GM19351 (cell line): Measurements from ENCODE around the gene RAD51B.
"Not testable (repeated sequence)": the region's sequence is repeated elsewhere in the genome, so short reads cannot be mapped to it uniquely, and the experiment has no call there.

ENCODE experiments used
- ATAC-seq: cut with Tn5 transposase; IDR thresholded peaks from one replicate; pipeline ENCODE4 v1.9.1; 2021; ENCODE audit warnings: mild to moderate bottlenecking, moderate library complexity; ENCODE audit not compliant: unreplicated experiment

Gene RAD51B

DNA sequence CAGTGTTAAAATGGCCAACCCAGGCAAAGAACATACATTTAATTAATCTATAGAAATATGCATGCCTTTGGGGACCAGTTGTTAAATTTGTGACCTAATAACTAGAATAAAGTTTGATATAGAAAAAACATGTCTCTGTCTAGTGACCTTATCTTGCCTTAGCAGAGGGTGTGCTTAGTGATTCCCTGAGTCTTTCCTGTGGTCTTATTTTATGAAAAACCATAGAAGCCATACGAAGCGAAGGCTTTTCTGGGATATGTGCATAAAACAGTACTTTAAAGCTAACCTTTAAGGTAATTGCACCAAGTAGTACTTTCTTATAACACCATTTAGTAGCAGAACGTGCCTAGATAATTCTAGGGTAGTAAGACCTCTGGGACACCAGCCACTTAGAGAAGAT is 593.9 kb downstream of the RAD51B start:
- no peak for ATAC-seq

DNA sequence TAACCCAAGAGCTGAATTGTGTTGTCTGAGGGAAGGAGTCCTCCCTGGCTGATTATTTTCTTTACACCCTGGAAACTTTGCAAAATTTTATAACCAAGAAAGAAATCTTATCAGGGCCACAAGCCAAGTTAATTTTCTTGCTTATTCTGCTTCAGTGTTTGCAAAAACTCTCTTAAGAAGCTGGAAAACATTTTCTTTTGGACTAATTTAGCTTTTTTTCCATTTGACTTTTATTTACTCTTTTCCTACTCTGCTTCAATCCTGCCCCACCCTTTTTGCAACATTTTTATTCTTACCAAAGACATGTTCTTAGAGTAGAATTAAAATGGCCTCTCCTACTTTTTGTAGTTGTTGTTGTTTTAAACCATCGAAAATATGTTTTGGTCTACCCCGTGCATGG is 594.5 kb downstream of the RAD51B start:
- ATAC-seq, result no peak

DNA sequence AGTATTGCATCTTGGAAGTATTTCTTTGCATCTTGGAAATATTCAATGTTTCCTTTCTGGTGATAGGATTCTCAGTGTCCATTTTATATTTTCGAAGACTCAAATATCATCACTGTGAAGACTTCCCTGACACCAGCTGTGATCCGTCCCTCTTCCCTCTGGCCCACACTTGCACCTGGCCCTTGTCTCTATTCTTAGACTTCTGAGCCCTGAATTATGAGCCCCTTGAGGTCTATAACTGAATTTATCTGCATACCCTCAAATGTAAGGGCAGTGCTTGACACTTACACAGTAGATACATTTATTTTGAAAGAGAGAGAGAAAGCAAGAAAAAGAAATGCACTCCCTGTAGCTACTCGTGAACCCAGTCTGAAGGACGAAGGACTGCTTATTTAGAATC is 596.6 kb downstream of the RAD51B start:
- no peak for ATAC-seq

DNA sequence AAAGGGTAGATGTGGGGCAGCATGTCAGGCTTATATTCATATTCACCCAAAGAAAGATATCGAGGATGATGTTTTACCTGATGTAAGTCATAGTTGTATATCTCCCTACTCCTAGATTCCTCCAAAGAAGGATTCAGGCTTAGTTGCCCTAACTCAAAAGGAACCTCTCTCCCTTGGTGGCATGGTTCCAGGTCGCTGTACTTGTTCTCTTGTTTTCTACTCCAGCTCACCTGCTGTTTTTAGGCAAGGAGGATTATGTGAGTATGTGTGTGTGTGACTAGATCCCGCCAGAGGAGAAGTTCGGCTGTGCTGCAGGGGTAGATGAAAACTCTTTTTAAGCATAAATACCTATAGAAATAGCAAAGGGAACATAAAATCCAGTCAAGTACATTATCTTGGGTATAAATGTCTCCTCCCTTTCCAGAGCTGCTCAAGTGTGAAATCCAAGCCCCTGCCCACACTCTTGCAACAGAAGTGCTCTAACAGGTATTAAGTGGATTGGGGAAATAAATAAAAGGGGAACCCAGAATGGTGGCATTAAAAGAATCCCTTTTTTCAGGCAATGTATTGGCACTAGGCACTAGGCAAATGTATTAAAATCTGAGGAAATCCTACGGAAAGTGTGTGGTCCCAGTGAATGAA is 597.6 kb downstream of the RAD51B start:
- ATAC-seq, result no peak

DNA sequence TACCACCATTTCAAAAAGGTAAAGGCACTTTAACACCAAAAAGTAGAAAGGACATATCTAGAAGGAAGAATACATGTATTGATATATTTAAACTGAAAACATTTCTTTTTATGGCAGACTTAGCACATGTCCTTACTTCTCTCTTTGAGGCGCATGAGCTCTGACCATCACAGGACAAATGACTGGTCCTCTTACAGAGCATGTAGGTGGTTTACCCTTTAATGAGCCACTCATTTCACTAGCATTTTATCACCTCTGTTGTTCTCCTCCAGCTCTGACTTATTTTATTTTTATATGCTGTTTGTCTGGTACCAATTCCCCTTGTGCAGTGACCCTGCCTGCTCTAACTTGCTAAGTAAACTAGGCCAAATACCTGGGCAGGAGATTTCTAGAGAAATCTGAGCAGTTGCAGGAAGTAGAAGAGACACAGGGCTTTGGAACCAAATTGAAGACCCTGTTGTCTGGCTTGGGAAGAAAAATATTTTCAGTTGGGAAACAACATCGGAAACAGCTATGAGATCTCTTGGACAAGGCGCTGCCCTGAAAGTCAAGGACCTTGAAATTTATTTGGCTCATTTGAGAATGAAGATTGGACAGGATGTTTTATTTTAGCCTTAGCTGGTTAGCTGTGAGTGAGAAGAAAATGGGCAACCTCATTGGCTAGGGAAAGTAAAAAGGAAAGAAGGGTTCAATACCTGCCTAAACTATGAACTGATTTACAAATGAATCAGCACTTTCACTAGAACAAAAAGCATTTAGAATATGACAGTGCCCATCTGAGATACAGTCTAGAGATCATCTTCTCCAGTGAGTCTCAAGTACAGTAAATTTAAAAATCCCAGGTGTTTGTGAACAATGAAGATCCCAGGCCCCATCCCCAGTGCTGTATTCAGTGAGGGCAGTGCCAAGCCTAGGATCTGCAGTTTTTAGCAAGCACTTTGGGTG is 598.9 kb downstream of the RAD51B start:
- no peak for ATAC-seq

DNA sequence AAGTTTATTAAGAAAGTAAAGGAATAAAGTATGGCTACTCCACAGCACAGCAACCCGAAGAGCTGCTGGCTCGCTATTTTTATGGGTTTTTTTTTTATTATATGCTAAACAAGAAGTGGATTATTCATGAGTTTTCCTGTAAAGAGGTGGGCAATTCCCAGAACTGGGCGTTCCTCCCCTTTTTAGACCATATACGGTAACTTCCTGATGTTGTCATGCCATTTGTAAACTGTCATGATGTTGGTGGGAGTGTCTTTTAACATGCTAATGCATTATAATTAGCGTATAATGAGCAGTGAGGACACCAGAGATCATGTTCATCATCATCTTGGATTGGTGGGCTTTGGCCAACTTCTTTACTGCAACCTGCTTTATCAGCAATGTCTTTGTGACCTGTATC is 600.8 kb downstream of the RAD51B start:
- no peak for ATAC-seq

DNA sequence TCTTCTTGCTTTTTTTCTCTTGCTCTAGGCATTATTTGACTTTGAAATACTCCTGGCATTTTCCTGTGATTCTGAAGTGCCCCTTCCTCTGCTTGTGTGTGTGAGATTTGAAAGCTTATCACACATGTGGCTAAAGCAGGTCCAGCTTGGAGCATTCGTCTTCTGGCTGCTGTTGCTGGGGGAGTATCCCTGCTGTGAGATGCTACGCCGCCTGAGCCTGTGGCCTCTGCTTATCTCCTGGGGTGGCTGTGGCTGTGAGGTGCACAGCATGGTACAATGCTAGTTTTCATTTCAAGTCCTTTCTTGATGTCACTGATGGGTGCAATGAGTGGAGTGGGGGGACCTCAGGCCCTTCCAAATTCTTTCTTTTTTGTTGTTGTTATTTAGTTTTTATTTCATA is 601.5 kb downstream of the RAD51B start:
- no peak for ATAC-seq

DNA sequence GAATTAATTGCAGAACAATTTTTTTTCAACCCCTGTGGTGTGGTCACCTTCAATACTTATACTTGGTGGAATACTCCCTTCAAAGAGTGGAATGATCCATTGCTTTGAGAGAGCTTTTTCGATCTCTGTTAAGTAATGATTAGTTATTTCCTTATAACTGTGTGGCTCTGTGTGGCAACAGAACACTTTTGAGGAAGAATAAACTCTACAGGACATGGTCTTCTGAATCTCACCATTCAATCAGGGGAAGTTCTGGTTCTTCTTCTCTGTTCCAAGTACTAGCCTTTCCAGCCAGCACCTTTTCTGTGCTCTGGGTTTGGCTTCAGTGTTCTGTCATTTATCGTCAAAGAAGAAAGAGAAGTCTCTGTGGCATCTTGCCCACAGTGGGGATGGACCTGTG is 604.1 kb downstream of the RAD51B start:
- ATAC-seq, result no peak

DNA sequence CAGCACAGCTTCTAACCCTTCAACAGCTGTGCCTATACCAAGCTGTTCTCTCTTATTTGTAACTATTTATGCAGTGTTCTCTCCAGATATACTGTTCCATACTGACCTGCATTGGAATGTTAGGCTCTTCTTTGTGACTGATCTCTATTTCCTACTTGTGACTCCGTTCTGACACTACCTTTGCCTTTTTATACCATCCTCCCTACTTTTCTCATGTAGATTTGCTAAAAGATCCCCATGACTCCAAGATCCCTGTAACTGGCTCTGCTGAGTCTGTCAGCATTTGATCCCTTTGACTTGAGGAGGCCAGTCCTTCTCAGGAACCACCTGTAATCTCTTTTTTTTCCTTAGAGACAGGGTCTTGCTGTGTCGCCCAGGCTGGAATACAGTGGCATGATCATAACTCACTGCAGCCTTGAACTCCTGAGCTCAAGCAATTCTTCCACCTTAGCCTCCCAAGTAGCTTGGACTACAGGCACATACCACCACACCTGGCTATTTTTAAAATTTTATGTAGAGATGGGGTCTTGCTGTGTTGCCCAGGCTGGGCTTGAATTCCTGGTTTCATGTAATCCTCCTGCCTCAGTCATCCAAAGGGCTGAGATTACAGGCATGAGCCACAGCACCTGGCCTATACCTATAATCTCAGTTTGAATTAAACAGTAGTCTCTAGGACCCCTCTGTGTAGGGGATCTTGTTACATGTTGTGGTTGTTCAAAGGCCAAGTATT is 605.0 kb downstream of the RAD51B start:
- ATAC-seq, result no peak

DNA sequence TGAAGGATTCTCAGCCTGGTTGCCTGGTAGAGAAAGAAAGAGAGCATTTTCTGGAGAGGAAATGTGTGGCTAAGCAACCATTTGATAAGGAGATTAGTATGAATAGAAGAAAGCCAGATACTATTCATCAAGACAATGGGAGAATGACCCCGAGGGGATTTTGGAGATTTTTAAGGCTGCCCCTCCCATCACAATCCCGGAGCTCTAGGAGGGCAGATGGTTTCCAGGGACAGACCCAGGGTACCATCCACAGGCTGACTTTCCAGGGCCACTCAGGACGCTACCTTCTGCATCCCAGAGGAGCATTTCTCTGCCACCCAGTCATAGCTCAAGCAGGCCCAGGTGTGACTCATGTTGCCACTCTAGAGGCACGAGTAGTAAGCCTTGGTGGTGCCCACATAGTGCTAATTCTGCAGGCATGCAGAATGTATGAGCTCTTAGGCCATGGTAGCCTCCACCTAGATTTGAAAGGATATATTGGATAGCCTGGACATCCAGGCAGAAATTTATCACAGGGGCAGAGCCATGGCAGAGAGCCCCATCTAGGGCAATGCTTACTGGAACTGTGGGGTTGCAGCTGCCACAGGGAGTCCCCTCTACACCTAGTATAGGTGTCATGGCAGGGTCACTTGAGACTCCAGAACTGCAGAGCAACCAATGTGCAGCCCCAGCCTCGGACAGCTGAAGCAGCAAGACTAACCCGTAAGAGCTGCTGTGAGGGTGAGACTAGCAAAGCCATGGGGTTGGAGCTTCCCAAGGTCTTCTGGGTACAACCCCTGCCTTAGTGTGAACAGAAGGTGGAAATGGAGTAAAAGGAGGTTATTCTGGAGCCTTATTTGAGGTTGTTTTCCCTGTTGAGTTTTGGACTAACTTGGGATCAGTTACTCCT is 607.3 kb downstream of the RAD51B start:
- no peak for ATAC-seq

DNA sequence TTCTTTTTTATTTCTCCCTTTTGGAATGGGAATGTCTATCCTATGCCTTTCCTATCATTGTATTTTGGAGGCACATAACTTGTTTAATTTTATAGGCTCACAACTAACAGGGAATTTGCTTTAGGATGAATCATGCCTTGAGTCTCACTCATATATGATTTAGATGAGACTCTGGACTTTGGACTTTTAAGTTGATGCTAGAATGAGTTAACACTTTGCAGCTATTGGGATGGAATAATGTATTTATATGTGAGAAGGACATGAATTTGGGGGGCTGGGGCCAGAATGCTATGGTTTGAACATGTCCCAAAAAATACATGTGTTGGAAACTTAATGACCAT is 607.9 kb downstream of the RAD51B start:
- ATAC-seq, result no peak

DNA sequence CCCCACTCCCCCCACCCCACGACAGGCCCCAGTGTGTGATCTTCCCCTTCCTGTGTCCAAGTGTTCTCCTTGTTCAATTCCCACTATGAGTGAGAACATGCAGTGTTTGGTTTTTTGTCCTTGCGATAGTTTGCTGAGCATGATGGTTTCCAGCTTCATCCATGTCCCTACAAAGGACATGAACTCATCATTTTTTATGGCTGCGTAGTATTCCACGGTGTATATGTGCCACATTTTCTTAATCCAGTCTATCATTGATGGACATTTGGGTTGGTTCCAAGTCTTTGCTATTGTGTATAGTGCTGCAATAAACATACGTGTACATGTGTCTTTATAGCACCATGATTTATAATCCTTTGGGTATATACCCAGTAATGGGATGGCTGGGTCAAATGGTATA is 609.3 kb downstream of the RAD51B start:
- not testable (repeated sequence) for ATAC-seq

DNA sequence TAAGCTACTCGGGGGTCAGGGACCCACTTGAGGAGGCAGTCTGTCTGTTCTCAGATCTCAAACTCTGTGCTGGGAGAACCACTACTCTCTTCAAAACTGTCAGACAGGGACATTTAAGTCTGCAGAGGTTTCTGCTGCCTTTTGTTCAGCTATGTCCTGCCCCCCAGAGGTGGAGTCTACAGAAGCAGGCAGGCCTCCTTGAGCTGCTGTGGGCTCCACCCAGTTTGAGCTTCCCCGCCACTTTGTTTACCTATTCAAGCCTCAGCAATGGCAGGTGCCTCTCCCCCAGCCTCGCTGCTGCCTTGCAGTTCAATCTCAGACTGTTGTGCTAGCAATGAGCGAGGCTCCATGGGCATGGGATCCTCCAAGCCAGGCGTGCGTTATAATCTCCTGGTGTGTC is 614.6 kb downstream of the RAD51B start:
- ATAC-seq, result not testable (repeated sequence)

DNA sequence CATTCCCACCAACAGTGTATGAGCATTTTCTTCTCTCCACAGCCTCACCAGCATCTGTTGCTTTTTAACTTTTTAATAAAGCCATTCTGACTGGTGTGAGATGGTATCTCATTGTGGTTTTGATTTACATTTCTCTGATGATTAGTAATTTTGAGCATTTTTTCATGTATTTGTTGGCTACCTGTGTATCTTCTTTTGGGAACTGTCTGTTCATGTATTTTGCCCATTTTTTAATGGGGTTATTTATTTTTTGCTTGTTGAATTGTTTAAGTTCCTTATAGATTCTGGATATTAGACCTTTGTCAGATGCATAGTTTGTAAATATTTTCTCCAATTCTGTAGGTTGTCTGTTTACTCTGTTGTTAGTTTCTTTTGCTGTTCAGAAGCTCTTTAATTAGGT is 616.1 kb downstream of the RAD51B start:
- ATAC-seq, result not testable (repeated sequence)

DNA sequence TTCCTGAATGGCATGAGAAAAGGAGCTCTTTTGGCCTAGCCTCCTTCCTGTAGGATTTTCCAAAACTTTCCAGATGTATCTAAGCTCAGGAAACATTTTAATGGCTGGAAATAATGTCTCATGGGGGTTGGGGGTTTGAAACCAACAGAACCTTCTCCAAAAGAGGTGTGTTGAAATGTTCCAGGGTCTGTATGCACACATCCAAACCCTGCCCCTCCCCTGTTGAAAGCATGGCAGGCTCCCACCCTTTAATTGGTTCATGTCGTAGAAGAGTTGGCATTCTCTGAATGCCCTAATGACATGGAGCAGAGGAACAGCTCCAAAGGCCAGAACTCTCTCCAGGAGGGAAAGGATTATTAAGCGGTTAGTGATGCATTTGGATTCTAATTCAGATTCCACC is 620.1 kb downstream of the RAD51B start:
- ATAC-seq, result no peak

DNA sequence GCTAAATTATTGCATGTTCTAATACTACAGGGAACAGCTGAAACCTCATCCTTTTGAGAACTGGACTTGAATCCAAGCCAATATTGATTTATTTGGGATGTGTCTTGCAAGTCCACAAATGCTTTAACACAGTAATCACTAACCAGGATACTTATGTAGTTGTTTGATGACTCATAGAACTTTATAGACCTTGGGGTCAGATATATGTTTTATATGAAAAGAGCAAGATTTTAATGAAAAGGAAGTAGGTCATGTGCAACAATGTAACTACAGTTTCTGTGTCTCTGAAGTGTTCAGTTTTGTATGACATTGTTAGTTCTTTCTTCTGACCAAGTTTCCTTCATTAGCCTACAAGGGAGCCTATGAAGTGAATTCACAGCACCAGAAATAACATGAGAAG is 621.2 kb downstream of the RAD51B start:
- ATAC-seq, result no peak

DNA sequence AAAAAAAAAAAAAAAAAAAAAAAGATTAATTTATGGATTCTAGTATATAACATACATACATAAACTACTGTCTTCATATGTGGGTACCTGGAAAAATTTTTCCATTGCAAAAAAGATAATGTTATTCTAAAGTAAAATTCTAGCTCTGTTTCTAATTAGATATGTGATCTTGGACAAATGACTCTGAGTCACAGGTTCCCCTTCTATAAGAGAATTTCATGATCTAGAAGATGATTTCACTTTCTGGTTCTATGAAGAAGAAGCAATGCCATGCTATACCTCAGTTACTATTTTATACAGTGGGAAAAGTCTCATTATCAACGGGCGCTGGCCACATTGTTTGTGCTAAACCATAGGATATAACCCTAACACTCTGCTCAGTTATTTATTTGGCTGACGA is 622.0 kb downstream of the RAD51B start:
- no peak for ATAC-seq

DNA sequence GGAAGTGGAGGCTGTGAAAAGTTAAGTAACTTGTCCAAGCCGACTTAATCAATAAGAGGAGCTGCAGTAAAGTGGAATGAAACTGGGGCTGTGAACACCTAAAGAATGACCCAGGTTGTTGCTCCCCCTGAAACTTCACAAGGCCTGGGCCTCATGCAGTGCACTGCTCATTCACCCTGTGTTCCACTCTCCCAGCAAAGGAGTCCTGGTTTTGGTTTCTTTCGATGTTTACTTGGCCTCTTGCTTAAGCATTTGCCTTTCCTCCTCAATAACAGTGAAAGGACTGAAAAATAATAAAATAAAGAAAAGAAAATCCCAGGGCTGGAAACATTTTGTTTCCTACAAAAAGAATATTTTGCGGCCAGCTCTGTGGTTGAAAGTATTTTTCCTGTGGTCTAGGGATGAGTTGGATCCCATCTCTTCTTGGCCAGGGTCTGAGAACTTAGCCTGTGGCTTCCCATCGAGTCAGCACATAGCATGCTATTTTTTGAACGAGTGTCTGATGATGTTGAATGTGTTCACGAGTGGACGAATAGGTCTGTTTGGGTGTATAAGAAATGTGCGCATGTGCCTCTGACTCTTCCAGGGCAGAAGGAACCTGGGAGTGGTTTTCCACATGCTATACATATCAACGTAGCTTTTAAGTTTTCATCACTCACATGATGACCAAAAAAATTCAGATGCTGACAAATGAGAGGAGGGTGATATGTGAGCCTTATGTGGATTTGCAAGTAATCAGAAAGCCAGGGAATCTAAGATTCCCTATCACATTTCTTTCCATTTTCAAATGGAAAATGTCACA is 623.5 kb downstream of the RAD51B start:
- ATAC-seq, result no peak

DNA sequence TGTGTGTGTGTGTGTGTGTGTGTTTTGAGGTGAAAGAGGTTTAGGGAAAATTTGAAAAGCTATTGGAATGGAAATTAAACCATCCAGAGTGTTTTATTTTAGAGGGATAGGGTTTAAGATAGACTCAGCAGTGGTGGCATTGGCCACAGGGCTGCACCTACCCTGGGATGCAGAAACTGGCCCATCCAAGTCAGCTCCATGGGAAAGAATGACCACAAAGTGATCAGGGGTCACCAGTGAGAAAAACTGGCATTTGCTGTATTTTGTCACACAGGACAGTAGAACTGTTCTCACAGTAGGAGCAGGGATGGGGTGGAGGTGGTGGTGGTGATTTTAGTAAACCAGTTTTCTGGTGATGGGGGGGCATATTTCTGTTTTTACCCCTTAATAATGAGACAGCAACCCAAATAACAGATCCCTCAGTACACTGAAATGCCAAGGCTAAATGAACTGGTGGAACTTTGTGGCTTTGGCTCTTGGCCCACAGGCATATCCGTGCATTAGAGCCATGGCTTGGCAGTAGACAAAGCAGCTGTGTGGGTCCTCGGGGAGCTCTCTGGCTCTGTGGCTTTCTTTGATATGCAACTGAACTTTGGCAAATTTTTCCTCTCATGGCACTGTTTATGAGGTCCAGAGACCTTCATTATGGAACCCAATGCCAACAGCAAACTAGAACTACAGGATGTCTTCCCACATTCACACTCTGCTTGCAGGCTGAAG is 625.0 kb downstream of the RAD51B start:
- no peak for ATAC-seq
